Measurements from ENCODE around the gene FAM210A.

Gene FAM210A

DNA sequence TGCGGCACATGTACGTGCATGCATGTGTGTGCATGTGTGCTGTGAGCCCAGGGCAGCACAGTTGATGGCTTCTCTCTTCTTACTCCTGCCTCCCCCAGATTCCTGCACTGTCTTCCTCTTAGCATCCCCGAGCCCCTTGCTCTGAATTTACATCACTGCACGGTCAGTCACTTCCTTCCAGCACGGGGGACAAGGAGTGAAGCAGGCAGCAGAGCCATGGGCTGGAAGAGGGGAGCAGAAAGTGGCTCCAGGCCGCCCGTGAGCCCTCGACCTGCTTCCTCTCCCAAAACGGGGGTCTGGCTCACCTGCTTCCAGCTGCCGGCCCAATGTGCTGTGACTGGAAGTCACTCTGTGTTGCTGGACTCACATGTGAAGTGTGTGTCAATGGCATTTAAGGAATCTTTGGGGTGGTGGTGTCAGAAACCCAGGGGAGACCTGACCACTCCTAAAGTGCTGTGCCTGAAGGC, 106.1 kb downstream of the FAM210A start:
- no peak for FAIRE-seq

DNA sequence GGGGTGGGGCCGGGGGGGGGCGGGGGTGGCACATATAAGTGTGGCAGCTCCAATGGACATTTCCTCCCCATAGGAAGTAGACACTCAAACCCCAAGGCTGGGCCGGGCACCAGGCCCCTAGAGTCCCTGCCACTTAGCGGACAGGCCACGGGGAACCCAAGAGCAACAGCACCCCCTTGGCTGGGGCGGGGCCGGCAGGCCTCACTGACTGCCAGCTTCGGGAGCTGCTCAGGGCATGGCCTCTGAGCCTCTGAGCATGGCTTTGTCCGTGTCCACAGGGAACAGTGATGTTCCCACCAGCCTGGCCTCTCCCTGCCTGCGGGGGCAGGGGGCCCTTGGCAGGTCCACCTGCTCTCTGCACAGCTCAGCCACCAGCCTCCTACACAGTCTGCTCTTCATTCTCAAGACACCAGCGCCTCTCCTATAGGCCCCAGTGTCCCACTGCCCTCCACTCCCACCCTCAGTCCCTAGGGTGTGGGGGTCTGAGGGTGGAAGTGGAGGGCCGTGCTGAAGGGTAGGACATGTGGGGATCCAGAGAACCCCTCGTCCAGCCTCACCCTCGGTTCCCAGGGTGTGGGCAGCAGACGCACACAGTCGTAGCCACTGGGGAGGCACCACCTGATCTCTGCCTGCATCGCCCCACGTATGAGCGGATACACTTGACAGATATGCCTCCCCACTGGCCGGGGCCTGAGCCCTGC, 106.7 kb downstream of the FAM210A start:
- no peak for FAIRE-seq

DNA sequence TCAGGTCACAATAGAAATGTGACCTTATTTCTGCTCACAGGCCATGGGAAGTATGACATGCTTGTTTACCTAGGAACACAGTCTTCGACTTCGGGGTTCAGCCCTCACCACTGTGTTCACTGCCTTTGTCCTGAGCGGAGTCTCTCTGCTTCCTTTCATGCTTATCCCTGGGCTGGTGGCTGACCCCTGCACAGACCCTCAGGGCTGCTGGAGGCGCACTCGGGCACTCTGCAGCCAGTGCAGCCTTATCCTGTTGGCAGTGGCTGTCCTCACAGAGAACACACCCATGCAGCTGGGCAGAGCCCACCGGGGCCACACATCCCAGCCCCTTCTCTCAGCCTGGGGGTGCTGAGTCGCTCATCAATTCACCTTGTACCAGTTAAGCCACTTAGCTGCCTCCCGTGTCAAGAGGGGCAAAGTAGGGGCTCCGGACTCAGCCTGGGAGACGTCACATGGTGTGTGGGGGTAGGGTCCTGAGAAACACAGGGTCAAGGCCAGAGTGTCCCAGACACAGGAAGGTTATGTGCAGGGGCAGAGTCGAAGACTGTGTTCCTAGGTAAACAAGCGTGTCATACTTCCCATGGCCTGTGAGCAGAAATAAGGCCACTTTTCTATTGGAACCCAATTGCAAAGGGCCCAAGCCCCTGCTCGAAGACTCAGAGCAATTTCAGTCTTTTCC, 107.5 kb downstream of the FAM210A start:
- FAIRE-seq: no peak

DNA sequence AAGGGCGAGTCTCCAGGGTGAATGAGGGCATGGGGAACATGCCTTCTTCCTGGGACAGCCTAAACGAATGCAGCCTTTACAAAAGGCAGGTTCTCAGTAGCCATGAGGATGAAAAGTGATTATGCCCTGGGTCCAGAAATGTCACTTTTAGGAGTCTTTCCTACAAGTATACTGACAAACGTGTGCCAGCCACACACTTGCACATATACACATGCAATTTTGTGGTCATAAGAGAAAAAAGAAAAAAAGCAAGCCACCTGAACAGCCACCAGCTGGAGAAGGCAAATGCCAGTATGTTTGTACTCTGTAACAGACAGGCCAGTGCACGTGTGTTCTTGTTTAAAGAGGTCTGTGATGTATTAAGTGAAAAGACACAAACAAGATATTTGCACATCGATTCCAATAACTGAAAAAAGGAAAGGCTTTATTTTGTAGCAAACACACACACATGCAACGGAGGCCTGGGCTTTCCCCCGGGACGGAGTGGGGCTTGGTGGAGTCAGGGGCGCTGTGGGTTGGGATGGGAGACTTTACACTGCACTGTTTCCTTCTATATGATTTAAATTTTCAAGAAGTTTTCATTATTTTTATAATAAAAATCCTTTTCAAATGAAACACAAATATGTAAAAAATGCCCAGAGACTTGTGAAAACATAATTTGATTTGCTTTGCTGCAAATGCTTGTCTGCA, 108.4 kb downstream of the FAM210A start:
- FAIRE-seq: no peak

GRCh38 chr18:13616525-13617035, 109.8 kb downstream of the FAM210A start:
- no peak for FAIRE-seq

GRCh38 chr18:13616041-13616440, 110.3 kb downstream of the FAM210A start:
- no peak for FAIRE-seq

- no peak for FAIRE-seq
Observed at GRCh38 chr18:13615432-13615861, 110.9 kb downstream of the FAM210A start.

- FAIRE-seq: no peak
Observed at GRCh38 chr18:13614641-13615288, 111.6 kb downstream of the FAM210A start.

- FAIRE-seq: no peak
Observed at GRCh38 chr18:13613591-13614501, 112.5 kb downstream of the FAM210A start.

Data from A204.1 (cell line).